K562 (cell line): ENCODE measurements around the gene CD69. TPM values are rescaled to one million over a fixed set of nuclear protein-coding genes. Genes with fewer than 3 reads are reported as not detected.

ENCODE experiments used
- BMI1 ChIP-seq: fragments of 150-350 bp; IDR thresholded peaks from 2 replicates; pipeline ENCODE4 v1.6.1; 2014; ENCODE audit warnings: low read length
- CEBPB ChIP-seq: fragments of 450-650 bp; IDR thresholded peaks from 2 replicates; pipeline ENCODE4 v1.6.1; 2016; ENCODE audit warnings: missing genetic modification characterization, missing compliant biosample characterization
- DNMT1 ChIP-seq: fragments of 450-650 bp; IDR thresholded peaks from 2 replicates; pipeline ENCODE4 v1.6.1; 2016; ENCODE audit warnings: antibody characterized with exemption, mild to moderate bottlenecking
- DPF2 ChIP-seq: fragments of 450-650 bp; IDR thresholded peaks from 2 replicates; pipeline ENCODE4 v1.6.1; 2016
- FOSL1 ChIP-seq: fragments of 200-800 bp; sonication (Bioruptor generic); conservative IDR thresholded peaks from 2 replicates; pipeline ENCODE4 v1.6.1; 2016; ENCODE audit warnings: missing genetic modification characterization, missing compliant biosample characterization
- HLTF ChIP-seq: fragments of 450-650 bp; IDR thresholded peaks from 2 replicates; pipeline ENCODE4 v1.6.1; 2016
- JUND ChIP-seq, 2 experiments: IDR thresholded peaks; 2 replicates in 1 of 2; 3 replicates in 1 of 2; pipeline ENCODE4 v1.6.1; 2011; ENCODE audit warnings: borderline replicate concordance in 2 of 2, low read depth in 2 of 2, low read length in 2 of 2, improper control_type of control experiment in 1 of 2, missing biosample characterization in 1 of 2, missing genetic modification characterization in 1 of 2, missing genetic modification reagents in 1 of 2
- NR2F6 ChIP-seq: fragments of 450-650 bp; formaldehyde crosslinking; IDR thresholded peaks from 2 replicates; pipeline ENCODE4 v1.4.0; 2020; ENCODE audit warnings: mild to moderate bottlenecking
- PKNOX1 ChIP-seq: fragments of 450-650 bp; IDR thresholded peaks from 2 replicates; pipeline ENCODE4 v1.6.1; 2016
- SREBF1 ChIP-seq: fragments of 150-350 bp; IDR thresholded peaks from 2 replicates; pipeline ENCODE4 v1.6.1; 2014; ENCODE audit warnings: antibody characterized with exemption, low read depth, low read length, borderline replicate concordance
- ZNF586 ChIP-seq: fragments of 450-650 bp; formaldehyde crosslinking; conservative IDR thresholded peaks from 2 replicates; pipeline ENCODE4 v1.4.0; 2020; ENCODE audit warnings: mild to moderate bottlenecking, moderate library complexity
- polyA plus RNA-seq, 8 experiments: library from polyadenylated mRNA; depleted of rRNA in 4 of 8; stranded (reverse) in 5 of 8; unstranded in 3 of 8; fragments of >200 nt; fragmentation: Nextera tagmentation in 2 of 8; fragmentation: Illumina TruSeq in 1 of 8; extraction: Ambion mirVana in 2 of 8; extraction: Trizol in 1 of 8; gene quantifications; 2 replicates each; pipeline versions ENCODE4 v1.2.1 to v1.2.3, GENCODE V29; 2011 to 2014; ENCODE audit warnings: inconsistent platforms in 1 of 8, missing spikeins in 1 of 8
- total RNA-seq, 7 experiments: library from RNA; depleted of rRNA in 6 of 7; stranded (reverse); fragments of >200 nt in 6 of 7; fragmentation: Illumina TruSeq in 2 of 7; extraction: Trizol in 2 of 7; gene quantifications; 2 replicates each; pipeline versions ENCODE4 v1.2.1 to v1.2.3, GENCODE V29; 2011 to 2021; ENCODE audit warnings: low replicate concordance in 1 of 7
- TF ChIP-seq, protein P1 (sequence below): sonication (generic); formaldehyde crosslinking; IDR thresholded peaks from 2 replicates; pipeline ENCODE4 v1.4.0; 2020; ENCODE audit warnings: mild to moderate bottlenecking, missing genetic modification reagents

The CD69 gene
- total and polyA plus RNA-seq, 9 of the 15 experiments (the other 6 are each of a cell fraction or from before 2014, with no cell fraction given), result 11.7 to 243 (median 54.4) TPM

GRCh38 chr12:9792961-9793617 is 32.4 kb upstream of the CD69 start (continued):
- TF ChIP-seq, protein P1, sequence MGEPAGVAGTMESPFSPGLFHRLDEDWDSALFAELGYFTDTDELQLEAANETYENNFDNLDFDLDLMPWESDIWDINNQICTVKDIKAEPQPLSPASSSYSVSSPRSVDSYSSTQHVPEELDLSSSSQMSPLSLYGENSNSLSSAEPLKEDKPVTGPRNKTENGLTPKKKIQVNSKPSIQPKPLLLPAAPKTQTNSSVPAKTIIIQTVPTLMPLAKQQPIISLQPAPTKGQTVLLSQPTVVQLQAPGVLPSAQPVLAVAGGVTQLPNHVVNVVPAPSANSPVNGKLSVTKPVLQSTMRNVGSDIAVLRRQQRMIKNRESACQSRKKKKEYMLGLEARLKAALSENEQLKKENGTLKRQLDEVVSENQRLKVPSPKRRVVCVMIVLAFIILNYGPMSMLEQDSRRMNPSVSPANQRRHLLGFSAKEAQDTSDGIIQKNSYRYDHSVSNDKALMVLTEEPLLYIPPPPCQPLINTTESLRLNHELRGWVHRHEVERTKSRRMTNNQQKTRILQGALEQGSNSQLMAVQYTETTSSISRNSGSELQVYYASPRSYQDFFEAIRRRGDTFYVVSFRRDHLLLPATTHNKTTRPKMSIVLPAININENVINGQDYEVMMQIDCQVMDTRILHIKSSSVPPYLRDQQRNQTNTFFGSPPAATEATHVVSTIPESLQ (CRISPR knock-in tag), result no peak
- TF ChIP-seq SREBF1 (no peak), DNMT1 (no peak), BMI1 (no peak), DPF2 (0 out of 2 replicates have a peak, but pooled peaks have one; percentile 28), ZNF586 (no peak), FOSL1 (peak; percentile 87), NR2F6 (no peak), CEBPB (tag) (0 out of 2 replicates have a peak, but pooled peaks have one; percentile 25), HLTF (no peak), JUND (IDR thresholded peaks at IDR 0.05; ENCODE audit: borderline replicate concordance, low read depth, low read length) (0 out of 2 replicates have a peak, but pooled peaks have one; percentile 3), JUND (tag; IDR thresholded peaks at IDR 0.05; ENCODE audit: borderline replicate concordance, low read depth, low read length) (no peak), PKNOX1 (no peak)
